NB4 (cell line): ENCODE measurements around the gene FAM120A.
A peak's percentile ranks its signal among the peaks of the same experiment; 100 is the strongest.
"Not testable (repeated sequence)": the region's sequence is repeated elsewhere in the genome, so short reads cannot be mapped to it uniquely, and the experiment has no call there.

Source experiments
- DNase-seq: peaks from one replicate; pipeline ENCODE4 v3.0.0; 2010; ENCODE audit warnings: low read depth
- H3K4me3 ChIP-seq: one replicate; pipeline ENCODE4 v1.5.1; 2011; ENCODE audit warnings: mild to moderate bottlenecking, low read depth, low read length, moderate library complexity
- CTCF ChIP-seq: IDR thresholded peaks from one replicate; pipeline ENCODE4 v1.5.1; 2012; ENCODE audit warnings: low read depth, low read length
- MAX ChIP-seq: IDR thresholded peaks from 2 replicates; pipeline ENCODE4 v1.6.1; 2011; ENCODE audit warnings: low read depth, low read length
- MYC ChIP-seq: IDR thresholded peaks from 2 replicates; pipeline ENCODE4 v1.6.1; 2011; ENCODE audit warnings: low read depth, low read length
- POLR2A ChIP-seq: IDR thresholded peaks from 2 replicates; pipeline ENCODE4 v1.6.1; 2011; ENCODE audit warnings: mild to moderate bottlenecking; ENCODE audit not compliant: insufficient read length; ENCODE audit errors: extremely low read depth

Gene FAM120A

GRCh38 chr9:93508207-93508606, 56.7 kb downstream of the FAM120A start:
- H3K4me3 ChIP-seq: no peak overlapping the region
- TF ChIP-seq POLR2A: no peak
- no peak for TF ChIP-seq MYC
- no peak for TF ChIP-seq MAX
- no peak for TF ChIP-seq CTCF
- DNase-seq: no peak

GRCh38 chr9:93509084-93509483, 57.6 kb downstream of the FAM120A start:
- DNase-seq: no peak
- no peak overlapping the region for H3K4me3 ChIP-seq
- TF ChIP-seq CTCF (no peak), POLR2A (no peak), MYC (no peak), MAX (no peak)

- no peak overlapping the region for H3K4me3 ChIP-seq
- no peak for DNase-seq
- TF ChIP-seq POLR2A (no peak), MAX (no peak), CTCF (no peak), MYC (no peak)
These were observed 58.6 kb downstream of the FAM120A start for GRCh38 chr9:93510041-93510440.

- not testable (repeated sequence) for H3K4me3 ChIP-seq, DNase-seq
These were observed 59.7 kb downstream of the FAM120A start for GRCh38 chr9:93511228-93511627.

GRCh38 chr9:93512170-93512812, 60.8 kb downstream of the FAM120A start:
- peak; percentile 60 for DNase-seq
- H3K4me3 ChIP-seq: not testable (repeated sequence)

- no peak for TF ChIP-seq POLR2A
- no peak for TF ChIP-seq CTCF
- TF ChIP-seq MAX: no peak
- no peak for TF ChIP-seq MYC
- no peak overlapping the region for H3K4me3 ChIP-seq
- DNase-seq: no peak
These were observed 62.1 kb downstream of the FAM120A start for GRCh38 chr9:93513606-93514005.

- no peak for DNase-seq
- TF ChIP-seq CTCF: no peak
- TF ChIP-seq MYC: no peak
- TF ChIP-seq MAX: no peak
- TF ChIP-seq POLR2A: no peak
- no peak overlapping the region for H3K4me3 ChIP-seq
These were observed 65.8 kb downstream of the FAM120A start for GRCh38 chr9:93517331-93517730.
